RWPE2 (cell line): ENCODE measurements around the gene DLG2.
"Not testable (repeated sequence)": the region's sequence is repeated elsewhere in the genome, so short reads cannot be mapped to it uniquely, and the experiment has no call there.

Source experiments
- ATAC-seq: fragments of 200-7000 bp; cut with Tn5 transposase; 3 replicates; pipeline ENCODE4 v1.9.1; 2021; ENCODE audit warnings: low read depth
- DNase-seq: peaks from one replicate; pipeline ENCODE4 v3.0.0-alpha.2; 2020; ENCODE audit warnings: low spot score
- H3K27ac ChIP-seq: fragments of 450-650 bp; 2 replicates; pipeline ENCODE4 v1.5.1; 2017; ENCODE audit warnings: mild to moderate bottlenecking; ENCODE audit not compliant: poor library complexity, severe bottlenecking
- H3K27me3 ChIP-seq: fragments of 250-450 bp; sonication (Bioruptor Pico); 2 replicates; pipeline ENCODE4 v1.5.1; 2021; ENCODE audit warnings: mild to moderate bottlenecking, moderate library complexity; ENCODE audit not compliant: insufficient read depth, poor library complexity, severe bottlenecking
- H3K36me3 ChIP-seq: fragments of 250-450 bp; sonication (Bioruptor Pico); 2 replicates; pipeline ENCODE4 v1.5.1; 2020; ENCODE audit warnings: low read depth, mild to moderate bottlenecking, moderate library complexity
- H3K4me1 ChIP-seq: fragments of 250-450 bp; sonication (Bioruptor Pico); 2 replicates; pipeline ENCODE4 v1.5.1; 2021; ENCODE audit warnings: mild to moderate bottlenecking, moderate library complexity; ENCODE audit not compliant: insufficient read depth, poor library complexity, severe bottlenecking
- H3K4me3 ChIP-seq: fragments of 250-450 bp; sonication (Bioruptor Pico); 2 replicates; pipeline ENCODE4 v1.5.1; 2021; ENCODE audit warnings: mild to moderate bottlenecking, moderate library complexity; ENCODE audit not compliant: severe bottlenecking
- H3K9me3 ChIP-seq: fragments of 250-450 bp; sonication (Bioruptor Pico); 2 replicates; pipeline ENCODE4 v1.5.1; 2021; ENCODE audit warnings: mild to moderate bottlenecking, moderate library complexity; ENCODE audit not compliant: severe bottlenecking
- TF ChIP-seq, protein P1 (sequence below): fragments of 450-650 bp; IDR thresholded peaks from one replicate; pipeline ENCODE4 v1.5.1; 2017; ENCODE audit warnings: mild to moderate bottlenecking, moderate library complexity; ENCODE audit not compliant: poor library complexity, severe bottlenecking

Gene DLG2

DNA sequence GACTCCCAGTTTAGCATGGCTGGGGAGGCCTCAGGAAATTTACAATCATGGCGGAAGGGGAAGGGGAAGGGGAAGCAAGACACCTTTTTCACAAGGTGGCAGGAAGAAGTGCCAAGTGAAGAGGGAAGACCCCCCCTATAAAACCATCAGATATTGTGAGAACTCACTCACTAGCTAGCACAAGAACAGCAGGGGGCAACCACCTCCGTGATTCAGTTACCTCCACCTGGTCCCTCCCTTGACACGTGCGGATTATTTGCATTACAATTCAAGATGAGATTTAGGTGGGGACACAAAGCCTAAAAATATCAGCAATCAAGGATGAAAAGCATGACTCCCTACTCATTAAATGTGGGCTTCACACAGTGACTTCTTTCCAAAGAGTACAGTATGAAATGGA lies 2186.0 kb downstream of the DLG2 start:
- no peak overlapping the region for H3K27ac ChIP-seq
- TF ChIP-seq, protein P1, sequence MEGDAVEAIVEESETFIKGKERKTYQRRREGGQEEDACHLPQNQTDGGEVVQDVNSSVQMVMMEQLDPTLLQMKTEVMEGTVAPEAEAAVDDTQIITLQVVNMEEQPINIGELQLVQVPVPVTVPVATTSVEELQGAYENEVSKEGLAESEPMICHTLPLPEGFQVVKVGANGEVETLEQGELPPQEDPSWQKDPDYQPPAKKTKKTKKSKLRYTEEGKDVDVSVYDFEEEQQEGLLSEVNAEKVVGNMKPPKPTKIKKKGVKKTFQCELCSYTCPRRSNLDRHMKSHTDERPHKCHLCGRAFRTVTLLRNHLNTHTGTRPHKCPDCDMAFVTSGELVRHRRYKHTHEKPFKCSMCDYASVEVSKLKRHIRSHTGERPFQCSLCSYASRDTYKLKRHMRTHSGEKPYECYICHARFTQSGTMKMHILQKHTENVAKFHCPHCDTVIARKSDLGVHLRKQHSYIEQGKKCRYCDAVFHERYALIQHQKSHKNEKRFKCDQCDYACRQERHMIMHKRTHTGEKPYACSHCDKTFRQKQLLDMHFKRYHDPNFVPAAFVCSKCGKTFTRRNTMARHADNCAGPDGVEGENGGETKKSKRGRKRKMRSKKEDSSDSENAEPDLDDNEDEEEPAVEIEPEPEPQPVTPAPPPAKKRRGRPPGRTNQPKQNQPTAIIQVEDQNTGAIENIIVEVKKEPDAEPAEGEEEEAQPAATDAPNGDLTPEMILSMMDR, result no peak
- H3K9me3 ChIP-seq, result no peaks in the 10 kb centered on the region
- ATAC-seq, result no peak
- H3K4me3 ChIP-seq, result no peak overlapping the region
- no peaks in the 10 kb centered on the region for H3K36me3 ChIP-seq
- H3K4me1 ChIP-seq, result no peaks in the 10 kb centered on the region
- H3K27me3 ChIP-seq, result no peaks in the 10 kb centered on the region
- no peak for DNase-seq

DNA sequence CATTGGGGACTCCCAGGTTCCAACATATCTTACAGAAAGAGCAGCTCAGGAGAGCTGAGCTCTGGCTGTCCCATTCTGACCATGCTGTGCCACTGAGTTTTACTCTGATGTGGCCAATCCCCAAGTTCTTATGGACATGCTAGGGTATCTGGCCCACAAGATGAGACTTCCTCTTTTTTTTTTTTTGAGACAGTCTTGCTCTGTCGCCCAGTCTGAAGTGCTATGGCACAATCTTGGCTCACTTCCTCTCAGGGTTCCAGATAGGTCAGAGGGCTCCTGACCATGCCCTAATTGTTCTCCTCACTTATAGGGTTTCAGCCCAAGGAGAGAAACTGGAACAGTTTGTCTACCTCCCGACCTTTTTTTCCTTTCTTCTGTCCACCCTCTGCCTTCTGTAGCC lies 2188.7 kb downstream of the DLG2 start:
- Histone ChIP-seq H3K4me1 (no peaks in the 10 kb centered on the region), H3K27ac (no peak overlapping the region), H3K36me3 (no peaks in the 10 kb centered on the region), H3K4me3 (no peak overlapping the region), H3K27me3 (no peaks in the 10 kb centered on the region), H3K9me3 (no peaks in the 10 kb centered on the region)
- ATAC-seq (no peak), DNase-seq (no peak)
- TF ChIP-seq, protein P1, result no peak

DNA sequence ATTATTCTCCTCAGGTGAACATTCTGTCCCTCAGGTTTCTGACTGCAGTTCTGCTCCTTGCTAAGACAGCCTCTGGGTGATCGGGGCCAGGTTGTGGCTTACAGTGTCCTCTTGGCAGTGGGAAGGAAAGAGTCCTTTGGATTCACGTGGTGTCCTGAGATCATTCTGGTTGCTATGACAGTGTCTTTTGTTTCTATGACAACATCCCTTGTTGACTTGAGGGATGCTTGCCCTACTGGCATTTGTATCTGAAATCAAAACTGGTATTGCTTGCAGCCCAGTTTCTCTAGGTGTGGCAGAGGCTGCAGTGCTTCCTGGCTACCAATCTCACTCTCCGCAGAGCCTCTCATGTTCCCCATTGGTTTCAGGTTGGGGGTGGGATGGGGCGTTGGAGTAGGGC lies 2189.2 kb downstream of the DLG2 start:
- no peaks in the 10 kb centered on the region for H3K4me1 ChIP-seq
- H3K4me3 ChIP-seq, result no peak overlapping the region
- H3K9me3 ChIP-seq, result no peaks in the 10 kb centered on the region
- no peaks in the 10 kb centered on the region for H3K36me3 ChIP-seq
- no peaks in the 10 kb centered on the region for H3K27me3 ChIP-seq
- TF ChIP-seq, protein P1, result no peak
- DNase-seq, result no peak
- ATAC-seq, result no peak
- no peak overlapping the region for H3K27ac ChIP-seq

GRCh38 chr11:83436855-83437254 lies 2190.3 kb downstream of the DLG2 start:
- TF ChIP-seq, protein P1, result no peak
- Histone ChIP-seq H3K9me3 (no peaks in the 10 kb centered on the region), H3K27ac (no peak overlapping the region), H3K4me1 (no peaks in the 10 kb centered on the region), H3K36me3 (no peaks in the 10 kb centered on the region), H3K27me3 (no peaks in the 10 kb centered on the region), H3K4me3 (no peak overlapping the region)
- DNase-seq (no peak), ATAC-seq (no peak)

DNA sequence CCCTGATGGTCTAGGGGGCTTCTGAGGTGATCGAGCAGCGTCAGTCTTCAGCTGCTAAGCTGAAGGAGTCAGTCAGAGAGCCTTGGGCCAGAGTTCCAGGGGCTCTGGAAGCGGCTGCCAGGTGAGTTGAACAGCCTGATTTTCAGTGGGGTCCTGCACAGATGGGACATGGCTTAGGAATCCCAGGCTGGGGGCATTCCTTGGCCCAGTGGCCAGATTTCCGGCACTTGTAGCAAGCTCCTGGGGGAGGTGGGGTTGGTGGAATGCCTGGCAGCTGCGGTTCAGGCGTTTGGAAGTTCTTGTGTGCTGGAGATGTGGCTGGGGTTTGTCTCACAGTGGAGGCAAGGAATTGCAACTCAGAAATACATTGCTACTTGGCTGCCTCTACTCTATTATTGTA lies 2192.3 kb downstream of the DLG2 start:
- not testable (repeated sequence) for H3K4me3 ChIP-seq, DNase-seq, H3K36me3 ChIP-seq, H3K27me3 ChIP-seq, H3K27ac ChIP-seq, ATAC-seq, H3K9me3 ChIP-seq, H3K4me1 ChIP-seq

DNA sequence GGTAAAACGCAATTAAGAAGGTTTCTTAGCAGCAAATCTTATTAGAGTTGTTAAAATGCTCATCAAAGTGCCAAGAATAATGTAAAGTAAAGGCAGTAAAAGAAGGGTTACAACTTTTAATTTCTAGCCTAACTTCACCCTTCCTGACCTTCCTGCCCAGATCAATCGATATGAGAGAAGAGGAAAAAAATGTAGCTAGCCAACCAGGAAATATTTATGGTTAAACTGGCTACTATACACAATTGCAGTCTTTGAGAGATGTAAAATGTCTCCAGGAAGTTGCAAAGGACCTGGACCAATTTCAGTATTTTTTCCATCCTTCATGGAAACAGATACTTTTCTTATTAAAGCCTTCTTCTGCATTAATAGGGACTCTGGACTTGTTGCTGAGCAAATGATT lies 2199.2 kb downstream of the DLG2 start:
- Histone ChIP-seq H3K9me3 (no peaks in the 10 kb centered on the region), H3K27ac (no peak overlapping the region), H3K4me3 (no peak overlapping the region), H3K36me3 (no peaks in the 10 kb centered on the region), H3K27me3 (no peaks in the 10 kb centered on the region), H3K4me1 (no peaks in the 10 kb centered on the region)
- DNase-seq, result no peak
- TF ChIP-seq, protein P1, result no peak
- ATAC-seq, result no peak
